HEK293 (cell line): Measurements from ENCODE around the gene CHN2.
A peak's percentile ranks its signal among the peaks of the same experiment; 100 is the strongest.

ENCODE experiments used
- CTCF ChIP-seq: fragments of 450-650 bp; formaldehyde crosslinking; IDR thresholded peaks from 2 replicates; pipeline ENCODE4 v1.5.1; 2016; ENCODE audit warnings: missing biosample characterization, missing genetic modification characterization
- MYNN ChIP-seq: fragments of 450-650 bp; formaldehyde crosslinking; IDR thresholded peaks from 2 replicates; pipeline ENCODE4 v1.5.1; 2016; ENCODE audit warnings: missing biosample characterization, missing genetic modification characterization, borderline replicate concordance
- MZF1 ChIP-seq: fragments of 450-650 bp; formaldehyde crosslinking; IDR thresholded peaks from 2 replicates; pipeline ENCODE4 v1.5.1; 2017; ENCODE audit warnings: missing biosample characterization, missing genetic modification characterization, borderline replicate concordance
- PATZ1 ChIP-seq: fragments of 450-650 bp; formaldehyde crosslinking; IDR thresholded peaks from 2 replicates; pipeline ENCODE4 v1.5.1; 2016; ENCODE audit warnings: missing biosample characterization, missing genetic modification characterization
- YY1 ChIP-seq: fragments of 450-650 bp; formaldehyde crosslinking; IDR thresholded peaks from 2 replicates; pipeline ENCODE4 v1.5.1; 2018; ENCODE audit warnings: missing biosample characterization, missing genetic modification characterization
- ZNF16 ChIP-seq: fragments of 450-650 bp; formaldehyde crosslinking; IDR thresholded peaks from 2 replicates; pipeline ENCODE4 v1.5.1; 2016; ENCODE audit warnings: low read depth, missing biosample characterization, missing genetic modification characterization
- ZNF350 ChIP-seq: fragments of 450-650 bp; formaldehyde crosslinking; IDR thresholded peaks from 2 replicates; pipeline ENCODE4 v1.5.0; 2017; ENCODE audit warnings: missing biosample characterization, mild to moderate bottlenecking, missing genetic modification characterization
- ZNF394 ChIP-seq: fragments of 450-650 bp; formaldehyde crosslinking; IDR thresholded peaks from 2 replicates; pipeline ENCODE4 v1.5.1; 2016; ENCODE audit warnings: missing biosample characterization, missing genetic modification characterization, mild to moderate bottlenecking, moderate library complexity, borderline replicate concordance
- ZNF529 ChIP-seq: fragments of 450-650 bp; formaldehyde crosslinking; IDR thresholded peaks from 2 replicates; pipeline ENCODE4 v1.5.1; 2017; ENCODE audit warnings: missing genetic modification characterization, missing biosample characterization; ENCODE audit not compliant: insufficient replicate concordance
- ZNF626 ChIP-seq: fragments of 450-650 bp; sonication (Bioruptor Pico); formaldehyde crosslinking; IDR thresholded peaks from 2 replicates; pipeline ENCODE4 v1.5.1; 2018; ENCODE audit warnings: missing biosample characterization, missing genetic modification characterization, inconsistent platforms
- ZNF785 ChIP-seq: fragments of 450-650 bp; formaldehyde crosslinking; IDR thresholded peaks from 2 replicates; pipeline ENCODE4 v1.5.1; 2016; ENCODE audit warnings: missing biosample characterization, missing genetic modification characterization
- TF ChIP-seq, protein P1 (sequence below): fragments of 450-650 bp; IDR thresholded peaks from 2 replicates; pipeline ENCODE4 v1.5.1; 2018; ENCODE audit warnings: missing biosample characterization, missing genetic modification characterization
- TF ChIP-seq, protein P2 (sequence below): fragments of 450-650 bp; formaldehyde crosslinking; IDR thresholded peaks from 2 replicates; pipeline ENCODE4 v1.5.1; 2016; ENCODE audit warnings: missing biosample characterization, missing genetic modification characterization, low read depth

DNA sequence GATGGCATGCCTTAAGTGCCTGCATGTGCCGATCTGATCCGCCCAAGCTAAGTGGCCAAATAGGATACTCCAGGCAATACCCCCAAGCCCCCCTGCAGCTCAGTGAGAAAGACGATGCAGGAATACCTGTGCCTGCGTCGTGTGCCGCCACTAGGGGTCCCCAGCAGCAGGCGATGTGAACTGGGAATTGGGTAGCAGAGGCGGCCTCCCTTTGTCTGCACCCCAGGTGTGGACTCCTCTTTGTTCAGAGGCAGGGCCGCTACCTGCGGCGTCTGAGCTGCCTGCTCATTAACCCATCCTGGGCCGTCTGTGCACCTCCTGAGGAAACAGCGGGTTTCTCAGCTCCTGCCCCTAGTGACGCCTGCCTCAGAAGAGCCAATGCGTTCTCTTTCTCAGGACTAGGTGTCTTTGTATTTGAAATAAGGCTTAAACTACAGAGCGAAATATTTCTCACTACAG is 4.8 kb upstream of the CHN2 start:
- TF ChIP-seq CTCF (tag by site-specific recombination) (peak; percentile 58), PATZ1 (tag by site-specific recombination) (peak; percentile 56), ZNF785 (tag by site-specific recombination) (no peak), MZF1 (tag by site-specific recombination) (no peak), MYNN (tag by site-specific recombination) (no peak), ZNF626 (tag by site-specific recombination) (no peak), ZNF16 (tag by site-specific recombination) (no peak), ZNF350 (tag by site-specific recombination) (no peak), YY1 (tag by site-specific recombination) (no peak), ZNF394 (no peak), ZNF529 (tag by site-specific recombination) (no peak)
- TF ChIP-seq, protein P1, sequence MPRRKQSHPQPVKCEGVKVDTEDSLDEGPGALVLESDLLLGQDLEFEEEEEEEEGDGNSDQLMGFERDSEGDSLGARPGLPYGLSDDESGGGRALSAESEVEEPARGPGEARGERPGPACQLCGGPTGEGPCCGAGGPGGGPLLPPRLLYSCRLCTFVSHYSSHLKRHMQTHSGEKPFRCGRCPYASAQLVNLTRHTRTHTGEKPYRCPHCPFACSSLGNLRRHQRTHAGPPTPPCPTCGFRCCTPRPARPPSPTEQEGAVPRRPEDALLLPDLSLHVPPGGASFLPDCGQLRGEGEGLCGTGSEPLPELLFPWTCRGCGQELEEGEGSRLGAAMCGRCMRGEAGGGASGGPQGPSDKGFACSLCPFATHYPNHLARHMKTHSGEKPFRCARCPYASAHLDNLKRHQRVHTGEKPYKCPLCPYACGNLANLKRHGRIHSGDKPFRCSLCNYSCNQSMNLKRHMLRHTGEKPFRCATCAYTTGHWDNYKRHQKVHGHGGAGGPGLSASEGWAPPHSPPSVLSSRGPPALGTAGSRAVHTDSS (tag by site-specific recombination), result no peak
- TF ChIP-seq, protein P2, sequence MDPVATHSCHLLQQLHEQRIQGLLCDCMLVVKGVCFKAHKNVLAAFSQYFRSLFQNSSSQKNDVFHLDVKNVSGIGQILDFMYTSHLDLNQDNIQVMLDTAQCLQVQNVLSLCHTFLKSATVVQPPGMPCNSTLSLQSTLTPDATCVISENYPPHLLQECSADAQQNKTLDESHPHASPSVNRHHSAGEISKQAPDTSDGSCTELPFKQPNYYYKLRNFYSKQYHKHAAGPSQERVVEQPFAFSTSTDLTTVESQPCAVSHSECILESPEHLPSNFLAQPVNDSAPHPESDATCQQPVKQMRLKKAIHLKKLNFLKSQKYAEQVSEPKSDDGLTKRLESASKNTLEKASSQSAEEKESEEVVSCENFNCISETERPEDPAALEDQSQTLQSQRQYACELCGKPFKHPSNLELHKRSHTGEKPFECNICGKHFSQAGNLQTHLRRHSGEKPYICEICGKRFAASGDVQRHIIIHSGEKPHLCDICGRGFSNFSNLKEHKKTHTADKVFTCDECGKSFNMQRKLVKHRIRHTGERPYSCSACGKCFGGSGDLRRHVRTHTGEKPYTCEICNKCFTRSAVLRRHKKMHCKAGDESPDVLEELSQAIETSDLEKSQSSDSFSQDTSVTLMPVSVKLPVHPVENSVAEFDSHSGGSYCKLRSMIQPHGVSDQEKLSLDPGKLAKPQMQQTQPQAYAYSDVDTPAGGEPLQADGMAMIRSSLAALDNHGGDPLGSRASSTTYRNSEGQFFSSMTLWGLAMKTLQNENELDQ (tag by site-specific recombination), result no peak
